Cardiac fibroblast (primary cell): ENCODE results near the gene RFC2.

Source experiments
- DNase-seq, 2 donors: peaks; one replicate each; pipeline versions ENCODE4 v3.0.0 to v3.0.0-alpha.2; 2010; ENCODE audit warnings: low read depth in 2 of 2
- H3K4me3 ChIP-seq, 2 donors: replicated peaks in 1 of 2; 1 replicate in 1 of 2; 2 replicates in 1 of 2; pipeline ENCODE4 v1.5.1; 2011; ENCODE audit warnings: low read depth in 2 of 2, low read length in 2 of 2, mild to moderate bottlenecking in 2 of 2, moderate library complexity in 1 of 2
- TF ChIP-seq, protein P1 (sequence below): IDR thresholded peaks from one replicate; pipeline ENCODE4 v1.5.1; 2011; ENCODE audit warnings: low read depth, mild to moderate bottlenecking, low read length, inconsistent platforms

Gene RFC2

GRCh38 chr7:74289018-74289658 is 34.9 kb upstream of the RFC2 start, which contains the start of gene CLIP2:
Gene CLIP2, plus strand, starts transcription at chr7:74289407. Its CDS starts 28,140 bp downstream, at chr7:74317547.
- peak; percentile 83 to 88 for DNase-seq
- TF ChIP-seq, protein P1, sequence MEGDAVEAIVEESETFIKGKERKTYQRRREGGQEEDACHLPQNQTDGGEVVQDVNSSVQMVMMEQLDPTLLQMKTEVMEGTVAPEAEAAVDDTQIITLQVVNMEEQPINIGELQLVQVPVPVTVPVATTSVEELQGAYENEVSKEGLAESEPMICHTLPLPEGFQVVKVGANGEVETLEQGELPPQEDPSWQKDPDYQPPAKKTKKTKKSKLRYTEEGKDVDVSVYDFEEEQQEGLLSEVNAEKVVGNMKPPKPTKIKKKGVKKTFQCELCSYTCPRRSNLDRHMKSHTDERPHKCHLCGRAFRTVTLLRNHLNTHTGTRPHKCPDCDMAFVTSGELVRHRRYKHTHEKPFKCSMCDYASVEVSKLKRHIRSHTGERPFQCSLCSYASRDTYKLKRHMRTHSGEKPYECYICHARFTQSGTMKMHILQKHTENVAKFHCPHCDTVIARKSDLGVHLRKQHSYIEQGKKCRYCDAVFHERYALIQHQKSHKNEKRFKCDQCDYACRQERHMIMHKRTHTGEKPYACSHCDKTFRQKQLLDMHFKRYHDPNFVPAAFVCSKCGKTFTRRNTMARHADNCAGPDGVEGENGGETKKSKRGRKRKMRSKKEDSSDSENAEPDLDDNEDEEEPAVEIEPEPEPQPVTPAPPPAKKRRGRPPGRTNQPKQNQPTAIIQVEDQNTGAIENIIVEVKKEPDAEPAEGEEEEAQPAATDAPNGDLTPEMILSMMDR, result no peak
- H3K4me3 ChIP-seq, result peak within 1 kb of the TSS; percentile 88 to 93

DNA sequence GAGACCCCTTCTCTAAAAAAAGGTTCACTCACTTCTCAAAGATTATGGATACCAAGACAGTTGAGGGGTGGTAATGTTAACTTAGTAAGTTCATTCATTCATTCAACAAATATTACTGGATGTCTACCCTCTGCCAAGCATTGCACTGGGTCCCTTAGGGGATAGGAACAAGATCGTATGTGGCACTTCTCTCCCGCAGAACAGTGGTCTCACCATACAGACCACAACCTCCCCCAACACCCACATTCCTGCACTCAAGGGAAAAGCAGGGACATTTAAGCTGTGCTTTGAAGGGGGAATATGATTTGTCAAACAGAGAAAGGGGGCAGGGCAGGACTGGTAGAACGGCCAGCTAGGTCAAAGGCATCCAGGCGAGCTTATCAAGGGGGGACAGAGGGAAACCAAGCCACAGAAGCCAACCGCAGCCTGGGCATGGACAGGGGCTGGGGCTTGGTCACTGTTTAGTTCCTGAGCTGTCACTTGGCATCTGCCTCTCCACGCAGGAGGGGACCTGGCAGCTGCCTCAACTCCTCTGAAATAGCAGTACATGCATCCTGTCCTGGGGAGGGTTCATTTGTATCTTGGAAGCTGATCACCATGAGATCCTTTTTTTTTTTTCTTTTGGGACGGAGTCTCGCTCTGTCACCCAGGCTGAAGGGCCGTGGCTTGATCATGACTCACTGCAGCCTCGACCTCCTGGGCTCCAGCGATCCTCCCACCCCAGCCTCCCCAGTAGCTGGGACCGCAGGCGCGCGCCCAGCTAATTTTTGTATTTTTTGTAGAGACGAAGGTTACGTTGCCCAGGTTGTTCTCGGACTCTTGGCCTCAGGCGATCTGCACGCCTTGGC is 34.1 kb upstream of the RFC2 start:
- TF ChIP-seq, protein P1, result no peak
- DNase-seq, result peak in 1 of 2 donors; percentile 56
- H3K4me3 ChIP-seq, result peak overlapping the region in 1 of 2 donors; percentile 25

GRCh38 chr7:74287303-74288033 is 33.3 kb upstream of the RFC2 start:
- no peak for DNase-seq
- TF ChIP-seq, protein P1, result no peak

GRCh38 chr7:74286131-74286530 is 31.9 kb upstream of the RFC2 start:
- no peak overlapping the region for H3K4me3 ChIP-seq
- DNase-seq, result no peak
- TF ChIP-seq, protein P1, result no peak

More at GRCh38 chr7:74287303-74288033, 33.3 kb upstream of the RFC2 start:
- H3K4me3 ChIP-seq, result no peak overlapping the region

DNA sequence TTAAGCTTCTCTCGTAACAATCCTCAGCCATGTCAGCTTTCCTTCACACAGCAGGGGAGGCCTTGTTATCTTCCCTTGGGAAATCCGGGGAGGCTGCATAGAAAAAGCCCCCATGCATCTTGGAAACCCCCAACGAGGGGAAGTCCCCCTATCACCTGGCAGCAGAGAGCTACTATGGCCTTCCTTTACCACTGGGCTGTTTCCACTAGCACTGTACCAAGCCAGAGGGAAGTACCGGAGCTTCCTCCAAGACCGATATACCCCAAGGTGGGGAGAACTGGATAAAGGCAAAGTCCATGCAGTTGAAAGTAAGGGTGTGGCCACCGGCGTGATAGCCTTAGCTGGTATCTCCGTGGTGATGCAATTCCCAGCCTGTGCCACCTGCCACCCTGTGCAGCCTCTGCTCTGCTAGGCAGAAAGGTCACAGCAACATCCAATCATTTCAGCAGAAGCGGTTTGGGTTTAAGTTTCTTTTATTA is 30.6 kb upstream of the RFC2 start:
- no peak overlapping the region for H3K4me3 ChIP-seq
- TF ChIP-seq, protein P1, result no peak
- DNase-seq, result no peak

DNA sequence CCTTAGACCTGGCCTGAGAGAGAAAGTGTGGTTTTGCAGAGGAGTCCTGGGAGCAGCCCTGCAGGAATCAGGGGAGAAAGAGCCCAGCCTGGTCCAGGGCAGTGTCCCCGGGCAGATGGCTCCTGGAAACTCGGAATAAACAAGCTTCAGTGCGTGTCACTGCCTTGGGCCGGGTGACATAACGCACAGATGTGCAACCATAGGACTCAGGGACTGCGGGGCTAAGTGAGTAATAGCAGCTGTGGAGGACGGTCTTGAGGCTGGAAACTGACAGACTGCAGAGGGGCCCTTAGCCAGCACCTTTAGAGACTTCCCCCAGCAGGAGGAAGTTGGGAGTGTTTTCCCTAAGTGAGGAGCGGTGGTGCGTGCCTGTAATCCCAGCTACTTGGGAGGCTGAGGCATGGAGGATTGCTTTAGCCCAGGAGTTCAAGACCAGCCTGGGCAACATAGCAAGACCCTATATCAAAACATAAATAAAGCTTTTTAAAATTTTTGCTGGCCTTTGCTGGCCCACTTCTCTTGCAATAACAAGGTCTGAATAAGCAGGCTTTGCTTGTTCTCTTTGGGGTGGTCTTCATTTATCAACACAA is 29.8 kb upstream of the RFC2 start:
- no peak for DNase-seq
- TF ChIP-seq, protein P1, result no peak

More for the DNA sequence above, 29.8 kb upstream of the RFC2 start:
- no peak overlapping the region for H3K4me3 ChIP-seq
